Measurements from ENCODE around the gene DCC. TPM values are rescaled to one million over a fixed set of nuclear protein-coding genes. Genes with fewer than 3 reads are reported as not detected.

Gene DCC
- polyA plus RNA-seq, 4 donors = 7.6 to 13.7 (median 9.5) TPM

DNA sequence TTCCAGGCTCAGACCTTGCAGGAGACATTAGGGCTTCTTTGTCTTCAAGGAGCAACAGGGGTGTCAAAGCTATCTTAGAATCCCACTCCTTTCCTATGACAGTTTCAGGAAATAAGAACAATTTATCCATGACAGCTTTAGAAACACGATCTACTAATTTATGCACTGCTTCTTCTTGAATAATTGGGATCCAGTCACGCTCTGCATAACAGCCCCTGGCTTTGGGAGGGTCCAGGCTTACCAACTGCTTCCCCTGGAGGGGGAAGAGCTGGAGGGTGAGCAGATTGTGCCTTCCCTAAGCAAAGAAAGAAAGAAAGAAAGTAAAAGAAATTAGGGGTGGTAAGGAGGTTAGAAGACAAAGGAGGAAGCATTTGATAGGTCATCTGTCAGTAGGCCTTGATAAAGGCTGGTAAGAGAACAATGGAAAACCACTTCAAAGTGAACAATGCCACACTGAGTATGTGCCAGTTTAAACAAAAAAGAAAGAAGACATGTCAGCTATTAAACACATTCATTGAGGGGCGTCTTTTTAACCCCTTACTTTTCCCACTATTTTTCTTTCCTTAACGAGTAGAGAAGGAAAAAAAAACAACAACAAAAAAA, 327.6 kb downstream of the DCC start:
- DNase-seq (ENCODE audit: low read depth in 4 of 4, low spot score in 2 of 4) = no peak

DNA sequence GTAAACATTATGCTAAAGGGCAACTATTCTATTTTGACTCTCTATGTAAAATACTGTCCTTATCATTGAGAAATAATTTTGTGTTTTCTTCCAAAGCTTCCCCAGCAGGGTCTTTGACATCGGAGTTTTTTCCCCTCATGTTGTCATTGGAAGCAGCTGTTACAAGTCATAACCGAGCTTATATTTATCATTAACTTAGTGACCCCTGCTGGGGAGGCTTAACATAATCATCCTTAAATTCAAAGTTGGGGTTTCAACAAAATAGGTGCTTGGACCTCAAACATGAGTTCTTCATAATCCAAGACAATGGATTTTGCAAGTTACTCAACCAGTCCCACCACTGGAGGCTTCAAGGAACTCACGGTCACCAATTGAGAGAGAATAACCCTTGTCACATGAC, 330.9 kb downstream of the DCC start:
- DNase-seq (ENCODE audit: low read depth in 4 of 4, low spot score in 2 of 4) = peak in 1 of 4 donors; percentile 33

DNA sequence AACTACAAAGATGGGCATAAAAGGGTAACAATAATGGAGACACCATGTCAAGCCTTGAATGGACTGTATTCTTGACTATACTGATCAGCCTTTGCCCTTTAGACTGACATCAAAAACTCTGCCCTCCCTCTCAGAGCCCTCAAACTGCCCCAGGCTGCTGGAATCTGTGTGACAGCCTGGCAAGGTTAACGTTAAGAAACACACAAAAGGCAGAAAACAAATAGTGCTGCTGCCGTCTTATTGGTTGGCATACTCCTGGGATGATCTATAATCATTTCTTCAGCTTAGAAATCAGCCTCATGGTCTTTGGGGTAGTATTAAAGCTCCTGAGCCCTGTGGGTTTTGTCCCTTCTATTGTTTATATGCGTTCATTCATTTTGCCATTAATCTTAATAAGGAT, 338.0 kb downstream of the DCC start:
- DNase-seq (ENCODE audit: low read depth in 4 of 4, low spot score in 2 of 4) = no peak

DNA sequence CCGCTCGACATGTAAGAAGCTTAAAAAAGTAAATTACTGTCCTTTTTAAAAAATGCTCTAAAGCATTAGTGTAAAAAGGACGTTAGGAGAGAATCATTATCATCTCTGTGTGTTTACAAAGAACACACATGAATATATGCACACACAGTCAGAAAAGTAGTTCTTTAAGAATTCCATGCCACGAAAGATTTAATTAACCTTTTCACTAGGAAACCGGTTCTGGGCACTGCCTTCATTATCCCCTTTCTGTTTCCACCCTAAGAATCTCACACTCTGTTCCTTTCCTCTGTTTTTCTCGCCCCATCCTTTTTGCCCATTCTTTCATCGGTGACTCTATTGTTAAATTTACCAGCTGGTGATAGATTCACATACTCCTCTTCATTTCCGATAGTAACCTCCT, 338.6 kb downstream of the DCC start:
- no peak for DNase-seq (ENCODE audit: low read depth in 4 of 4, low spot score in 2 of 4)

DNA sequence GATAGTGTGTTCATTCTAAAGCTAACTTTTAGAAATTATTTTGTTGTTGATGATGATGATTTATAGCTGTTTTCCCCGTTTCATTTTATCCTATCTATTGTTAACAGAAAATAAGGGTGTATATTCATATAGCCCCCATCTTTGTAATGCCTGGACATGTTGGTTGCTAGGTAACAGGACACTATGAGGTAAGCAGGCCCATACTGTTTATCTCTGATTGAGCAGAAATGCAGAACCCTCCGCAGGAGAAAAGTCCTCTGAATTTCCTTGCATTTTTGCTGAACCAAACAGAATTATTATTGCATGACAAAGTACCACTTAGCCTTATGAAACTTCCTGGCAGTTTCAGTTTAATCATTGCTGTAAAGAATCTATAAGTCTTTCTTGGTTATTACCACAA, 339.4 kb downstream of the DCC start:
- no peak for DNase-seq (ENCODE audit: low read depth in 4 of 4, low spot score in 2 of 4)

DNA sequence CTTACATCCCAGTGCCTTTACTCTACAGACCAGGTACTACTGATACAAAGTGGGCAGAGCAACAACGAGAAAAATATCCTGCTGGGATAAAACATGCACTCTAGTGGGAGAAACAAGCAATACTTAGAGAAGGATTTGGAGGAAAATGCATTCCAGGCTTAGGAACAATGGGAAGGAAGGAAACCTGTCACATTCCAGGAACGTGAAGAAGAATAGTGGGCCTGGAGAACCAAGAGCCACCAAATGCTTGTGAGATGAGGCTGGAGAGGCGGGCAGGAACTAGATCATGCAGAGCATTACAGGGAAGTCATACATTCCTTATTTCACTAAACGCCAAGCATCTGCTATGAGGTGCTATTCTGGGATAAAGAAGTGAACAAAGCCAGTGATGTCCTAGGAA, 342.3 kb downstream of the DCC start:
- DNase-seq (ENCODE audit: low read depth in 4 of 4, low spot score in 2 of 4) = no peak

- DNase-seq (ENCODE audit: low read depth in 4 of 4, low spot score in 2 of 4) = no peak
Measured at GRCh38 chr18:52685316-52685715, 345.3 kb downstream of the DCC start.

GRCh38 chr18:52691841-52692240, 351.8 kb downstream of the DCC start:
- DNase-seq (ENCODE audit: low read depth in 4 of 4, low spot score in 2 of 4) = no peak

DNA sequence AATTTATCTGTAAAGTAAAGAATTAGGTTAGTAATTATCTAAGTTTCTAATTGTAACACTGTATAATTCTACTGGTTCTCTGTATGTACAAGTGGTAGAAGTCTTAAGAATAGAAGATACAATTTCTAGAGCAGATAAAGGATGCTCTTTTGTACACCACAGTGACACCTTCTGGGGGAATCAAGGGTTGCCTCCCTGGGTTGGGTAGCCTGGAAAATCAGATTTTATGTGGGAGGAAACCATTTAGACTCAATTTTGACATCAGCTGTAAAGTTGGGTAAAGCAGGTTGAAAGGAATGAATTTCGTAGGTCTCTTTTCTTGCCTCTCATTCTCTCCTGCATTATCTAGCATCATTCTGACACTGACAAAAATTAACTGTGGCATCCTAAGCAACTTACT, 354.8 kb downstream of the DCC start:
- DNase-seq (ENCODE audit: low read depth in 4 of 4, low spot score in 2 of 4) = no peak

DNA sequence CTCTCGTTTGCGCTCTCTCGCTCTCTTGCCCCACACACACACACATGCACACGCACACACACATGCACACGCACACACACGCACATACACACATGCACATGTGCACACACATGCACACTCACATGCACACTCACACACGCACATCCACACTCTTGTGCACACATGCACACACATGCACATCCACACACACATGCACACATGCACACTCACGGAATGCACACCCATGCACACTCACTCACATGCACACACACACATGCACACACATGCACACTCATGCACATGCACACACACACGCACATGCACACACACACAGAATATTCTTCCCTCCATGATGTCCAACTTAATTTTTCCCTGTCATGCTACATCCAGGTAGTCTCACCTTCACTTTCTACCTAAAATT, 360.1 kb downstream of the DCC start:
- DNase-seq (ENCODE audit: low read depth in 4 of 4, low spot score in 2 of 4) = no peak

DNA sequence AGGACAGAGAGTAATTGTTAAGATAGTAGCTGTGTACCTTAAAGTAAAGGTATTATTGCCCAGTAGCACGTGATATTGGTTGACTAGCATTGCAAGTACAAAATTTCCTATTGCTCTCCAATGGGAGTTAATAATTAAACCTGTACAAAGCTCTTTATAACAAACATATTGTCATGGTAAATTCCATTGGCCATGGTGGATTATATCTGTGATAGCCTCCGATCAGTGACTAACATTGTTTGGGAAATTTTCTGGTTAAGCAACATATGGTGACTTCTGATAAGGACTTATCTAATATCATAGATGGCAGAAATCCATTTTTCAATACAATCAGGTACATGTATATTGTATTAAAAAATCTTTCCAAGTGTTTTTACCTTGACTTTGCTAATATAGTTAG, 360.8 kb downstream of the DCC start:
- no peak for DNase-seq (ENCODE audit: low read depth in 4 of 4, low spot score in 2 of 4)

DNA sequence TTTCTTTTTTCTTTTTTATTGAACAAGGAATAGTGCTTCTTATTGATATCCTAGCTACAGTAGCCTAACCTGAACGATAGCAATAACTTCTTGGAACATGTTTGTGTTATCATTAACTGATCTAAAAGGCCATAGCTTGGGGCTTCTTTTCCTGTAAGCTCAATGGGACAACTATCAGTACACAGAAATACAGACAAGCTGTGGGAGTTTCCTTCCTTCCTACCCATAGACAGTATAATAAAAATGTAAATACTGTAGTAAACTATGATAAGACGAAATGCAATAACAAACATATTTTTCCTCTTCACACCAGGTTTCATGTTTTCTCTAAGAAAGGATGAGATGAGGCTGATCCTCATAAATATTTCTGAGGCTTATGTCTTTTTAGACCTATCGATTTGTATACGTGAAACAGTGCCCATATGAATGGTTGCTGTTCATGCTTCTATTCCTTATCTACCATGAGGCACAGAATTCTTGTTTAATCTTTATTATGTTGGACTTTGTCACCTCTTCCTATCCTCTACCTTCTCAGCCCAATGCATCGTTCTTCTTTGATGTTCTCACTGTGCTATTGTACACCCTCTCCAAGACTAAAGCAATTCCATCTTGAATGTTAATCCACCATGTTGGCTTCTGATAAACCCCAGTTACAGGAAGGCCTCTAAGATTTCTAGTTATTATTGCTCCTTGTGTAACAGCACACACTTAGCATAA, 361.4 kb downstream of the DCC start:
- no peak for DNase-seq (ENCODE audit: low read depth in 4 of 4, low spot score in 2 of 4)

- no peak for DNase-seq (ENCODE audit: low read depth in 4 of 4, low spot score in 2 of 4)
Measured at GRCh38 chr18:52715421-52715820, 375.4 kb downstream of the DCC start.

- no peak for DNase-seq (ENCODE audit: low read depth in 4 of 4, low spot score in 2 of 4)
Measured at GRCh38 chr18:52715991-52716390, 376.0 kb downstream of the DCC start.

DNA sequence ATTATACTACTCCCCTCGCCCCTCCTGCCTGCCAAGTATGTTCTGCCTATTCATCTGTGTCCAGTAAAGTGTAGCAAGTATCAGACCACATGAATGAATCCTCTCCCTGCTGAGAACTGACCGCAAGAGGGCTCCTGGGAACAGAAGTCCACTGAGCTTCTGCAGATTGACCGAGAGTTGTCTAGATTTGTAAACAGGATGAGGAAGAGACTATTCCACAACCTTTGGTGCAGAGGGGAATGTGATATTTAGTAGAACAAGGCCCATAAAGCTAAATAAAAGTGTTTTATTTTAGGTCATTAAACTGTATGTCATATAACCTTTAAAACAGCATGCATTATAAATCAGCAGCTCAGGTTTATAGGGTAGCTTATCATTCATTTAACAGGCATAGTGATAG, 377.0 kb downstream of the DCC start:
- peak; percentile 42 to 70 (median 64) for DNase-seq (ENCODE audit: low read depth in 4 of 4, low spot score in 2 of 4)

DNA sequence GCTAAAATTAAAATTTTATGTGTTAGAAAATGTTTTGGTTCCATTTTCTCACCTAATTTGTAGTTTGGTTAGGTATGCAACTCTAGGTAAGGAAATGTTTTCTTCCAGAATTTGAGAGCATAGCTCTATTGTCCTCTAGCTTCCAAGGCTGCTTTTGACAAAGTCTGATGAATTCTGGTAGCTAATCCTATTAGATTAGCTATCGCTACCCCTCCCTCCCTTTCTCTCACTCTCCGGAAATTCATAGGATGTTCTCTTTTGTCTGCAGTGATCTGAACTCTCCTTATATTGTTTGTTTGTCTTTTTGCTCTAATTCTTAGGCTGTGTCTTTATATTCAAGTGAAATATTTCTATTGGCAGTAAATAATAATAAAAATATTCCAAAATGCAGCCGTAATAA, 382.9 kb downstream of the DCC start:
- no peak for DNase-seq (ENCODE audit: low read depth in 4 of 4, low spot score in 2 of 4)

GRCh38 chr18:52723550-52723970, 383.6 kb downstream of the DCC start:
- DNase-seq (ENCODE audit: low read depth in 4 of 4, low spot score in 2 of 4) = no peak

GRCh38 chr18:52730972-52731619, 391.1 kb downstream of the DCC start:
- DNase-seq (ENCODE audit: low read depth in 4 of 4, low spot score in 2 of 4) = no peak

- DNase-seq (ENCODE audit: low read depth in 4 of 4, low spot score in 2 of 4) = no peak
Measured at GRCh38 chr18:52738946-52739345, 398.9 kb downstream of the DCC start.

GRCh38 chr18:52746986-52747385, 407.0 kb downstream of the DCC start:
- DNase-seq (ENCODE audit: low read depth in 4 of 4, low spot score in 2 of 4) = no peak

- DNase-seq (ENCODE audit: low read depth in 4 of 4, low spot score in 2 of 4) = no peak
Measured at GRCh38 chr18:52747869-52748268, 407.9 kb downstream of the DCC start.

DNA sequence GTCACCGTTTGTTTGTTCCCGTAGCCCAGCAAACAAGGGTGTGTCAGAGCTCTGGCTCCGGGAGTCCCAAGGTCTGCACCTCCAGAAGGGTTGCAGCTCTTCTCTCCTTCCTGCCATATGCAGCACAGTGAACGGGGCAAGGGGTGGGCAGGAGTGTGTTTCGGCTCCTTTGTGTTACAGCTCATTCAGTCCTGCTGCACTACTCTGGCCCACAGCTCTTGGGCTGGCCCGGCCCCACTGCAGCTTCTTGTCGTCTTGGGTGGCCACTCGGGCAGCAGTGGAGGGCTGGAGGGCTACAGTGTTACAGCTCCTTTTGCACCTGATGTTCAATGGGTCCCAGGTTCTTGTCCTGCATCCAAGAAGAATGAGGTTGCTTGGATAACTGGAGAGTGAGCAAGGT, 408.3 kb downstream of the DCC start:
- no peak for DNase-seq (ENCODE audit: low read depth in 4 of 4, low spot score in 2 of 4)
